Bronchial epithelial cell (primary cell): ENCODE measurements around the gene PCDHGB3. TPM values are rescaled to one million over a fixed set of nuclear protein-coding genes. Genes with fewer than 3 reads are reported as not detected.
"Not testable (repeated sequence)": the region's sequence is repeated elsewhere in the genome, so short reads cannot be mapped to it uniquely, and the experiment has no call there.

Experiments used
- DNase-seq: peaks from one replicate; pipeline ENCODE4 v3.0.0-alpha.2; 2010; ENCODE audit warnings: low read depth
- FAIRE-seq: peaks from 2 replicates; lab custom pipeline; 2011; peaks lifted over from hg19 to GRCh38; lab: Jason Lieb, UNC
- H3K27me3 ChIP-seq: 2 replicates; pipeline ENCODE4 v1.5.1; 2011; ENCODE audit warnings: low read length; ENCODE audit not compliant: control insufficient read depth, insufficient read depth
- H3K36me3 ChIP-seq: 2 replicates; pipeline ENCODE4 v1.5.1; 2011; ENCODE audit warnings: low read length; ENCODE audit not compliant: control insufficient read depth, insufficient read depth
- H3K4me3 ChIP-seq: 2 replicates; pipeline ENCODE4 v1.5.1; 2011; ENCODE audit warnings: mild to moderate bottlenecking, low read depth, low read length, control low read depth
- CTCF ChIP-seq: IDR thresholded peaks from 2 replicates; pipeline ENCODE4 v1.5.1; 2011; ENCODE audit warnings: mild to moderate bottlenecking, moderate library complexity, low read length, control low read depth, inconsistent platforms; ENCODE audit not compliant: insufficient read depth, severe bottlenecking
- total RNA-seq: library from RNA; depleted of rRNA; stranded (reverse); fragments of >200 nt; gene quantifications from 2 replicates; pipeline ENCODE4 v1.2.1, GENCODE V29; 2014

PCDHGB3 gene
- total RNA-seq, result under 0.01 and 0.77 TPM in 2 replicates

GRCh38 chr5:141369994-141370848 is at the start of gene PCDHGB3:
Gene PCDHGB3 (plus strand): TSS chr5:141370242. CDS start chr5:141370395, 153 bp downstream.
- Histone ChIP-seq H3K4me3 (peak within 1 kb of the TSS; percentile 19), H3K27me3 (peaks cover 20% of the 10 kb centered on the region), H3K36me3 (no peaks in the 10 kb centered on the region)
- peak; percentile 31 for TF ChIP-seq CTCF
- peak; percentile 29 for DNase-seq
- peak; percentile 18 for FAIRE-seq

- H3K4me3 ChIP-seq, result no peak overlapping the region
- no peak for DNase-seq
- no peak for FAIRE-seq
- no peaks in the 10 kb centered on the region for H3K27me3 ChIP-seq
- no peak for TF ChIP-seq CTCF
- peaks cover 2% of the 10 kb centered on the region for H3K36me3 ChIP-seq
Measured at GRCh38 chr5:141322261-141322660, 47.8 kb upstream of the PCDHGB3 start.

- FAIRE-seq (no peak), DNase-seq (peak; percentile 53)
- Histone ChIP-seq H3K4me3 (peak overlapping the region; percentile 27), H3K36me3 (no peaks in the 10 kb centered on the region), H3K27me3 (no peaks in the 10 kb centered on the region)
- TF ChIP-seq CTCF, result peak; percentile 46
Measured at GRCh38 chr5:141326088-141326854, 43.8 kb upstream of the PCDHGB3 start.

GRCh38 chr5:141328231-141328630 is 41.8 kb upstream of the PCDHGB3 start:
- Histone ChIP-seq H3K36me3 (no peaks in the 10 kb centered on the region), H3K4me3 (no peak overlapping the region), H3K27me3 (no peaks in the 10 kb centered on the region)
- no peak for TF ChIP-seq CTCF
- DNase-seq, result no peak
- peak; percentile 64 for FAIRE-seq

GRCh38 chr5:141330299-141331080 is 39.6 kb upstream of the PCDHGB3 start, which contains the start of gene PCDHGA1:
Gene PCDHGA1 (plus strand): TSS chr5:141330514.
- FAIRE-seq (no peak), DNase-seq (peak; percentile 40)
- H3K27me3 ChIP-seq, result no peaks in the 10 kb centered on the region
- TF ChIP-seq CTCF, result peak; percentile 36
- no peak within 1 kb of the TSS for H3K4me3 ChIP-seq
- H3K36me3 ChIP-seq, result no peaks in the 10 kb centered on the region

- not testable (repeated sequence) for H3K4me3 ChIP-seq, H3K36me3 ChIP-seq, FAIRE-seq, H3K27me3 ChIP-seq, DNase-seq
Measured at GRCh38 chr5:141332571-141332970, 37.5 kb upstream of the PCDHGB3 start.
